CD4-positive, alpha-beta T cell treated with Interleukin-6 for 4 hours (primary cell): ENCODE results near the gene GP1BA.
"Not testable (repeated sequence)": the region's sequence is repeated elsewhere in the genome, so short reads cannot be mapped to it uniquely, and the experiment has no call there.

Source experiments
- DNase-seq: peaks from one replicate; pipeline ENCODE4 v3.0.0-alpha.2; 2020; ENCODE audit warnings: mixed read lengths

Gene GP1BA

GRCh38 chr17:4901648-4902344, 30.3 kb upstream of the GP1BA start:
- no peak for DNase-seq

GRCh38 chr17:4902540-4902939, 29.5 kb upstream of the GP1BA start:
- DNase-seq: no peak

DNA sequence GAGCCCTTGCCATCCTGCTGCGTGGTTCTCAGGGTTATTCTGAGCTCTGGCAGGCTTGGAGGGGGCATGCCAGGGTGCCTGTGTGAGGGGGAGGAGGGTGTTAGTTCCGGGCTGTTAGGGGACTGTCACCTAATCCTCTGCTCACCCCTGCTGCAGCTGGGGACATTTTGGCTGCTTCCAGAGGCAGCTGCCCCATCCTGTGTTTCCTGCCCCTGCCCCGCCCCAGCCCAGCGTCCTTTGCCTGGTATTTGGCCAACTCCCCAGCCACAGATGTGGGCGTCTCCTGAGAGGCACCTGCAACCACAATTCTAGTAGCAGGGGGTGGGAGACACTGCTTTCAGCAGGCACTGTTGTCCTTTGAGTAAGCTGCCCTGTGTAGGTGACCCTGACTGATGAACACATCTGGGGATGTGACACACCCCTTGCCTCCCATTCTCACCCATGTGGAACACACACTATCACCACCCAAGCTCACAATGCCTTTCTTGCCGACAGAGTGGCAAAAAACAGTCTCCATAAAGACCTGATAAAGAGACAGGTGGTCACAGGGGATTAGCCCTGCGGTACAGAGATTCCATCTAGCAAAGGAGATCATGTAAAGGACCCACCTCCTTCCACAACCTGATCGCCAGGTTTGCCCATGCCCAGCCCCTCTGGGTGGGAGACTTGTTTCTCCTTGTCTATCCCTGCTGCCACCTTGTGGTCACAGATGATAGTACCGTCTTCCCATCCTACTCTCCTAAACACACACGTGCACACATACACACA, 28.8 kb upstream of the GP1BA start, which contains the start of gene CHRNE:
CHRNE (minus strand) TSS at position 48 of the 768 bp plus-strand sequence; CDS start at position 13, 35 bp downstream.
- peak; percentile 84 for DNase-seq

GRCh38 chr17:4906642-4907041, 25.4 kb upstream of the GP1BA start:
- DNase-seq: not testable (repeated sequence)

- DNase-seq: peak; percentile 48
Measured at GRCh38 chr17:4908301-4908700, 23.8 kb upstream of the GP1BA start.

DNA sequence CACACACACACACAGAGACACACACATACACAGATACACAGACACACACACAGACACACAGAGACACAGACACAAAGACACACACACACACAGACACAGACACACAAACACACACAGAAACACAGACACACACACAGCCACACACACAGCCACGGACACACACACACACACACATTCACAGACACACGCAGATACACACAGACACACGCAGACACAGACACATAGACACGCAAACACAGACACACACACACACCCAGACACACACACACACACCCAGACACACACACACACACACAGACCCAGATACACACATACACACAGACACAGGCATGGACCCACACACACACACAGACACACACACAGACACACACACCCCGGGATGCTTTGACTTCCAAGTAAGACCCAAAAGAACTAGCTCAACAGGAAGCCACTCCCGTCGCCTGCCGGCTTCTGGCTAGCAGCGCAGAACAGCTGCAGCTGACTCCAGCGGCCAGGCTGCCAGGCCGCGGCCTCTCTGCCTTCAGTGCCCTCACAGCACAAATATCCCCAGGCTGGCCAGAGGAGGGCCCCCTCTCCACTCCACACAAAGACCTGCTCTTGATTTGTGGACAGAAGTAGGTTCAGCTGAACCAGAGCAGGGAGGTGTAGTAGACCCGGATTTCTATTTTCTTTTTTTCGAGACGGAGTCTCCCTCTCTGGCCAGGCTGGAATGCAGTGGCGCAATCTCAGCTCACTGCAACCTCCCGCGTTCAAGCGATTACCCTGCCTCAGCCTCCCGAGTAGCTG, 23.2 kb upstream of the GP1BA start:
- peak; percentile 80 for DNase-seq

GRCh38 chr17:4913994-4914393, 18.1 kb upstream of the GP1BA start:
- DNase-seq: no peak

DNA sequence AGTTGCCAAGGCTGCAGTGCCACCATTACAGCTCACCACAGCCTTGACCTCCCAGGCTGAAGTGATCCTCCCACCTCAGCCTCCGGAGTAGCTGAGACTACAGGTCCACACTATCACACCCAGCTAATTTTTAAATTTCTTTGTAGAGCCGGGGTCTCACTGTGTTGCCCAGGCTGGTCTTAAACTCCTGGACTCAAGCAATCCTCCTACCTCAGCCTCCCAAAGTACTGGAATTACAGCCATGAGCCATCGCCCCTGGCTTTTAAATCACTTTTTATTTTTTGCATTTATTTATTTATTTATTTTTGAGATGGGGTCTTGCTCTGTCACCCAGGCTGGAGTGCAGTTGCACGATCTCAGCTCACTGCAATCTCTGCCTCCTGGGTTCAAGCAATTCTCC, 17.5 kb upstream of the GP1BA start:
- DNase-seq: not testable (repeated sequence)

- no peak for DNase-seq
Measured at GRCh38 chr17:4919511-4920047, 12.5 kb upstream of the GP1BA start.

DNA sequence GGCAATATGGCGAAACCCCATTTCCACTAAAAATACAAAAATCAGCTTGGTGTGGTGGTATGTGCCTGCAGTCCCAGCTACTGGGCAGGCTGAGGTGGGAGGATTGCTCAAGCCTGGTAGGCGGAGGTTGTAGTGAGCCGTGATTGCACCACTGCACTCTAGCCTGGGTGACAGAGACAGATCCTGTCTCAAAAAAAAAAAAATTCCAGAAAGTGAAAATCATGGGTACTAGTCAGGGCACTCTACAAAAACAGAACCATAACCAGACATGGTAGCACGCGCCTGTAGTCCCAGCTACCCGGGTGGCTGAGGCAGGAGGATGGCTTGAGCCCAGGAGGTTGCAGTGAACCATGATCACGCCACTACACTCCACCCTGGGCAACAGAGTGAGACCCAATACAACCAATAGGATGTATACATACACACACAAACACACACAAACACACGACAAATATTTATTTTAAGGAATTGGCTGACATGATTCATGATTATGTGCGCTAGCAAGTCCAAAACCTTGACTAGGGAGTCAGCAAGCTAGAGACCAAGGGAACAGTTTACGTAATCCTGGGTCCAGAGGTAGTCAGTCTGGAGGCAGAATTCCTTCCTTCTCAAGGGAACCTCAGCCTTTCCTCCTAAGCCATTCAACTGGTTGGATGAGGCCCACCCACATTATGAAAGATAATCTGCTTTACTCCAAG, 11.6 kb upstream of the GP1BA start:
- no peak for DNase-seq

- no peak for DNase-seq
Measured at GRCh38 chr17:4921320-4921719, 10.8 kb upstream of the GP1BA start.

DNA sequence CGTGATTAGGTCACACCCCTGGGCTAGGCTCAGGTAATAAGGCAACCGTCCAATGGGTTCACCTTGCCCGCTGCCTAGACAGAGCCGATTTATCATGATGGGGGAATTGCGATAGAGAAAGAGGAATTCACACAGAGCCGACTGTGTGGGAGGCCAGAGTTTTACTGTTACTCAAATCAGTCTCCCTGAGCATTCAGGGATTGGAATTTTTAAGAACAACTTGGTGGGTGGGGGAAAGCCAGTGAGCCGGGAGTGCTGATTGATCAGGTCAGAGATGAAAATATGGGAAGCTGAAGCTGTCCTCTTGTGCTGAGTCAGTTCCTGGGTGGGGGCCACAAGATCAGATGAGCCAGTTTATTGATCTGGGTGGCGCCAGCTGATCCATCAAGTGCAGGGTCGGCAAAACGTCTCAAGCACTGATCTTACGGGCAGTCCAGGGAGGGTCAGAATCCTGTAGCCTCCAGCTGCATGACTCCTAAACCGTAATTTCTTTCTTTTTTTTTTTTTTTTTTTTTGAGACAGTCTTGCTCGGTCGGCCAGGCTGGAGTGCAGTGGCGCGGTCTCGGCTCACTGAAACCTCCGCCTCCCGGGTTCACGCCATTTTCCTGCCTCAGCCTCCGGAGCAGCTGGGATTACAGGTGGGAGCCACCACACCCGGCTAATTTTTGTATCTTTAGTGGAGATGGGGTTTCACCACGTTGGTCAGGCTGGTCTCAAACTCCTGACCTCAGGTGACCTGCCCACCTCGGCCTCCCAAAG, 5.3 kb upstream of the GP1BA start:
- DNase-seq: not testable (repeated sequence)

GRCh38 chr17:4928881-4929280, 3.2 kb upstream of the GP1BA start:
- DNase-seq: no peak

GRCh38 chr17:4932756-4933155, 679 bp downstream of the GP1BA start:
- no peak for DNase-seq

DNA sequence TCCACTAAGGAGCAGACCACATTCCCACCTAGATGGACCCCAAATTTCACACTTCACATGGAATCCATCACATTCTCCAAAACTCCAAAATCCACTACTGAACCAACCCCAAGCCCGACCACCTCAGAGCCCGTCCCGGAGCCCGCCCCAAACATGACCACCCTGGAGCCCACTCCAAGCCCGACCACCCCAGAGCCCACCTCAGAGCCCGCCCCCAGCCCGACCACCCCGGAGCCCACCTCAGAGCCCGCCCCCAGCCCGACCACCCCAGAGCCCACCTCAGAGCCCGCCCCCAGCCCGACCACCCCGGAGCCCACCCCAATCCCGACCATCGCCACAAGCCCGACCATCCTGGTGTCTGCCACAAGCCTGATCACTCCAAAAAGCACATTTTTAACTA, 1.6 kb downstream of the GP1BA start:
- DNase-seq: no peak

DNA sequence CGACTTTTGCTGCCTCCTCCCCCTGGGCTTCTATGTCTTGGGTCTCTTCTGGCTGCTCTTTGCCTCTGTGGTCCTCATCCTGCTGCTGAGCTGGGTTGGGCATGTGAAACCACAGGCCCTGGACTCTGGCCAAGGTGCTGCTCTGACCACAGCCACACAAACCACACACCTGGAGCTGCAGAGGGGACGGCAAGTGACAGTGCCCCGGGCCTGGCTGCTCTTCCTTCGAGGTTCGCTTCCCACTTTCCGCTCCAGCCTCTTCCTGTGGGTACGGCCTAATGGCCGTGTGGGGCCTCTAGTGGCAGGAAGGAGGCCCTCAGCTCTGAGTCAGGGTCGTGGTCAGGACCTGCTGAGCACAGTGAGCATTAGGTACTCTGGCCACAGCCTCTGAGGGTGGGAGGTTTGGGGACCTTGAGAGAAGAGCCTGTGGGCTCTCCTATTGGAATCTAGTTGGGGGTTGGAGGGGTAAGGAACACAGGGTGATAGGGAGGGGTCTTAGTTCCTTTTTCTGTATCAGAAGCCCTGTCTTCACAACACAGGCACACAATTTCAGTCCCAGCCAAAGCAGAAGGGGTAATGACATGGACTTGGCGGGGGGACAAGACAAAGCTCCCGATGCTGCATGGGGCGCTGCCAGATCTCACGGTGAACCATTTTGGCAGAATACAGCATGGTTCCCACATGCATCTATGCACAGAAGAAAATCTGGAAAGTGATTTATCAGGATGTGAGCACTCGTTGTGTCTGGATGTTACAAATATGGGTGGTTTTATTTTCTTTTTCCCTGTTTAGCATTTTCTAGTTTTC, 2.3 kb downstream of the GP1BA start:
- peak; percentile 31 for DNase-seq

DNA sequence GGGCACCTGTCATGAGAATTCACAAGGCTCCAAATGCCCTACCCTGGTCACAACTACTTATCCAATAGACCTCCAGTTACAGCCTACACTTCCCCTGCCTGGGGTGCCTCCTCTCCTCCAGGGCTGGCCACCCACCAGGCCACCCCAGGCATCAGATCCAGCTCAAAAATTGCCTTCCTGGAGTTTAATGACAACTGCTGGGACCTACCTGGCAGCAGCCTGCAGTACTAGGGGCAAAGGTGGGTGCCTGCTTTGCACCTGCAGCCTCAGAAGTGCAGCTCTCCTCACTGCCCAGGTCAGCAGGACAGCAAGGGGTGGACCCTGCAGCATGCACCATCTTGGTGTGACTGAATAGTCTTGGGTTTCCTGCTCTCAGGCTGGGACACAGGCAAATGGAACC, 3.6 kb downstream of the GP1BA start:
- no peak for DNase-seq

- DNase-seq: no peak
Measured at GRCh38 chr17:4936436-4936835, 4.4 kb downstream of the GP1BA start.

- no peak for DNase-seq
Measured at GRCh38 chr17:4937553-4937952, 5.5 kb downstream of the GP1BA start.

DNA sequence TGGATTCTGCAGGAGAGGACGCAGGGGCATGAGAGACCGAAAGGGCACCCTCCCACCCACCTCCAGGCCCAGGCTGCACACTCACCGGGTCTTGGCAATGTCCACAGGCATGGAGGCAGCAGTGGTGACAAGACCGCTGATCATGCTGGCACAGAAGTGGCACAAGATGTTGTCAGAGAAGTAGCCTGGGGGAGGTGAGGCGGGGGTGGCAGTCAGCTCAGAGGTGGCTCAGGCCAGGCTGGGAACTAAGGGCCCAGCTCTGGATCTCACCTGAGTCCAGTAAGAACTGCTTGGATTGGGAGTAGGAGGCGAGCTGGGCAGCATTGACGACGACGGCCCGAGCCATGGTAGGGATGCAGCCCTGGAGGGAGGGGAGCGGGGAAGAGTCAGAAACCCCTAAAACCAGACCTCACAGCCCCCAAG, 6.0 kb downstream of the GP1BA start:
- no peak for DNase-seq
